Uterine smooth muscle cell (primary cell): ENCODE results near the gene PCSK6. TPM values are rescaled to one million over a fixed set of nuclear protein-coding genes. Genes with fewer than 3 reads are reported as not detected.

Source experiments
- total RNA-seq: library from RNA; depleted of rRNA; stranded (reverse); fragments of >200 nt; gene quantifications from 2 replicates; pipeline ENCODE4 v1.2.3, GENCODE V29; 2014

PCSK6 gene
- 0.44 and 1.2 TPM in 2 replicates for total RNA-seq

DNA sequence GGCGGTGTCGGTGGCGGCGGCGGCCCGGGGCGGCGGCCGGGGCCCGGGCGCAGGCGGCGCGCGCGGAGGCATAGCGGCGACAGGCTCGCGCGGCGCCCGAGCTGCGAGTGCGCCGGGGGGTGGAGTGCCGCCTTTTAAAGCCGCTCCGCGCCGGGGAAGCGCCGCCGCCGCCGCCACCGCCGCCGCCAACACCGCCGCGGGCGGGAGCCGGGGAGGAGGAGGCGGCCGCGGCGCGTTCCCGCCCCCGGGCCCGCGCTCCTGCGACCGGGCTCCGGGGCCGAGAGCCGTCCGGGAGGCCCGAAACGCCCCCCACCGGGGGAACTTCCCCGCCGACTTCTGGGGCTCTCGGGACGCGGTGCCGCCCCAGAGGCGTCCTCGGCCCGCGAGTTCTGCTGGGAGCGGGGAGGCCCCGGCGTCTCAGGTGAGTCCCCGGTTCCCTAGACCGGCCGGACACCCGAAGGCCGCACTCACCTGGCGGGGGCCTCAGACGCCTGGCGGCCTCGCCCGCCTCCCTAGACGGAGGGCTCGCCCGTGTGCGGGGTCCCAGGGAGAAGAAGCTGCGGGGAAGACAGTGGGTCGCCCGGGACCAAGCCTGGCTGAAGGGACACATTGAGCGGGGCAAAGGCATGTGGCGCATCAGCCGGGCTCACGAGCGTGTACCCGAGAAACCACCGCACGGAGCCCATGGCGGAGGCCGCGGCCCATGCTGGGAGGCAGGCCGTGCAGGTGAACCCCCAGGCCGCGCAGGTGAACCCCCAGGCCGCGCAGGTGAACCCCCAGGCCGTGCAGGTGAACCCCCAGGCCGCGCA lies at the start of gene PCSK6:
TSS of gene PCSK6 (minus strand) at position 109 of the 809 bp plus-strand sequence. CDS start at position 72, 37 bp downstream.

DNA sequence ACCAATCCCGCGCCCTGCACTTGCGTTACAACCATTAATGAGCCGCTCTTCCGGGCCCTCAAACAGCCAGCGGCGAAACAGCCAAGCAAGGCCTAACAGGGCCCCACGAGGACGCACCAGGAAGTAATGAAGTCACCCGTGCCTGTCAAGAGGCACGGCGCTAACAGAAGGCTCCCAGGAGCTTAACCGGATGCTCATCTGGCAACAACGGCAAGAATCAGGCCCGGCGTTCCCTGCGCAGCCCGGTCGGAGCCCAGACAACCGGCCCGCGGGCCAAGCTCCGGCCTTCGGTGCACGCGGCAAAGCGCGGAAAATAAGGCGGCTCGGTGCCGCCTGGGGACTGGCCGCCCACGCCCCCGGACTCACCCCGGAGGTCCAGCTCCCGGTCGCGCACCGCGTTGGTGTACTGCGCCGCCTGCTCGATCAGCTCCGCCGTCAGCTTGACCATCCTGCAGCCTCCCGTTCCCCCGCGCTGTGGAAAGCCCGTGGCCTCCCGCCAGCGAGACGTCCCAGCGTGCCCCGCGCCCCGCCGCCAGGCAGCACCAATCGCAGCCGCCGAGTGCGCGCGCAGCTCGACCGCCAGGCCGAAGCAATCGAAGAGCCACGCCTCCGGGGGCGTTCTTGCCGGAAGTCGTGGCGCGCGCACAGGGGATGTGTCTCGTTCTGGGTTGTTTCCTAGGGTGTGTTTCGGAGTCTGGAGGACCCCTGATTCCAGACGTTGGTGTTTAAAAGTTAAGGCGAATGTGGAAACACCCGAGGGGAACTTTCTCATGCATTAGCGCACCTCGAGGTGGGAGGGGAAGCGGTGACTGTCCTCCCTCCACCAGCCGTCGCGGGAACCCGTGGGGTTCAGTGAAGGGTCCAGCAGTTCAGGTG lies 194.5 kb downstream of the PCSK6 start, which contains the start of gene SNRPA1:
TSS of gene SNRPA1 (minus strand) at position 518 of the 876 bp plus-strand sequence. CDS start at position 448, 70 bp downstream.

DNA sequence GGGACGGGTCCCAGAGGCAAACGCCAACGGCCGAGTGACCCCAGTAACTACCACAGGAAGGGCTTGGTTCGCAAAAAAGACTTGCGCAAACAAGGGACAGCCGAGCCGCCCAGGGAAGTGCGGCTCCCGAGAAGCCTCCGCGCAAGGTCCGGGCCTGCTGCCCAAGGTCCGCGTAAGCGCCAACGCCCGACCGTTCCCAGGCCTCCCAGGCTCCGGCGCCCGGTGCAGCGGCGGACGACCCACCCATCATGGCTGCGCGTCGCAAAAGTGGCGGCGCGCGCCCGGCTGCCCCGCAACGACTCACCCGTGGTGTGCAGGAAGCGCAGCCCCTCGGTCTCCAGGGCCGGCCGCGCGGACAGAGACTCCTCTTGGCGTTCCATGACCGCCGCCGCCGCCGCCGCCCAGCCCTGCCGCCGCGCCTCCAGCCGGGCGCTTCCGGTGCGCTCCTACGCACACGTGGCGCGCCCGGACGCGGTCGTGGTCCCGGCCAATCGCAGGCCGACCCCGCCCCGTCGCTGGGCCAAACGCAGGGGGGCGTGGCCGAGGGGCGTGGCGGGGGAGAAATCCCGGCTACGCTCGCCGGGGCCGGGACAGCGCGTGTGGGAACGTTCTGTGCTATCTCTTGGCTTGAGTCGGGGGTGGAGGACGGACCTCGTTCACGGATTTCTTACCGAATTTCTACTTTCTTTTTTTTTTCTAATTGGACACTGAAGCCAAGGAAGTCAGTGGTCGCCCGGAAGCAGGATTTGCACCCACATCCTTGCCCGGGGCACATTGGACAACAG lies 212.3 kb downstream of the PCSK6 start, which contains the start of gene SELENOS:
TSS of gene SELENOS (minus strand) at position 448 of the 785 bp plus-strand sequence. CDS start at position 380, 68 bp downstream.

Other genes starting within 250 kb of the PCSK6 start
- 32.1 and 34.0 TPM in 2 replicates for gene CHSY1, start 237.7 kb downstream of the PCSK6 start, total RNA-seq
- gene SELENOS, start 212.2 kb downstream of the PCSK6 start, total RNA-seq = 99.5 and 114 TPM in 2 replicates
- 18.4 and 36.4 TPM in 2 replicates for gene SNRPA1, start 194.5 kb downstream of the PCSK6 start, total RNA-seq
- gene TM2D3, start 162.7 kb upstream of the PCSK6 start, total RNA-seq = 38.6 and 50.5 TPM in 2 replicates
- gene TARS3, start 234.8 kb upstream of the PCSK6 start, total RNA-seq = 11.0 and 14.7 TPM in 2 replicates